Measurements from ENCODE around the gene ELP4.

GRCh38 chr11:31822175-31822926 is 312.8 kb downstream of the ELP4 start:
- TF ChIP-seq CTCF (IDR thresholded peaks at IDR 0.05; ENCODE audit: borderline replicate concordance, extremely low read depth, low read length, poor library complexity, severe bottlenecking) = no peak
- TF ChIP-seq EZH2 (IDR thresholded peaks at IDR 0.05; ENCODE audit: borderline replicate concordance, low read depth, low read length, severe bottlenecking) = no peak
